HFFc6 (cell line): ENCODE results near the gene TNFSF13. TPM values are rescaled to one million over a fixed set of nuclear protein-coding genes. Genes with fewer than 3 reads are reported as not detected.

Source experiments
- DNase-seq: peaks from one replicate; pipeline ENCODE4 v3.0.0-alpha.2; 2018
- H3K27ac Mint-ChIP-seq: 2 replicates; pipeline ENCODE4 v1.8.0; 2020; ENCODE audit warnings: mild to moderate bottlenecking, mixed read lengths
- H3K27me3 Mint-ChIP-seq: 2 replicates; pipeline ENCODE4 v1.8.0; 2021; ENCODE audit warnings: mild to moderate bottlenecking, moderate library complexity, mixed read lengths; ENCODE audit not compliant: insufficient read depth
- H3K36me3 Mint-ChIP-seq: 2 replicates; pipeline ENCODE4 v1.8.0; 2021; ENCODE audit warnings: low read depth, mixed read lengths
- H3K4me1 Mint-ChIP-seq: 2 replicates; pipeline ENCODE4 v1.8.0; 2020; ENCODE audit warnings: low read depth, mixed read lengths
- H3K4me3 Mint-ChIP-seq: 2 replicates; pipeline ENCODE4 v1.8.0; 2020; ENCODE audit warnings: mild to moderate bottlenecking, moderate library complexity, mixed read lengths
- H3K9me3 Mint-ChIP-seq: 2 replicates; pipeline ENCODE4 v1.8.0; 2020; ENCODE audit warnings: mild to moderate bottlenecking, mixed read lengths
- total RNA-seq, 6 experiments: library from RNA; stranded (reverse); fragmentation: NEBNext Ultra II Directional; extraction: Animal tissue kit (Norgen Biotek cat#: 25700); gene quantifications; 2 replicates in 1 of 6; 3 replicates in 5 of 6; pipeline ENCODE4 v1.2.3, GENCODE V29; 2021
- TF ChIP-seq, protein P1 (sequence below): fragments of 200-600 bp; sonication (generic); IDR thresholded peaks from 2 replicates; pipeline ENCODE4 v1.5.0; 2021; ENCODE audit warnings: antibody characterized with exemption, mild to moderate bottlenecking

TNFSF13 gene
- total RNA-seq, 6 experiments from 2014 or later, result 1.2 to 2.8 (median 1.5) TPM

- peaks cover 14% of the 10 kb centered on the region for H3K27me3 Mint-ChIP-seq
- no peak overlapping the region for H3K4me3 Mint-ChIP-seq
- no peak for DNase-seq
- H3K9me3 Mint-ChIP-seq, result no peaks in the 10 kb centered on the region
- TF ChIP-seq, protein P1, sequence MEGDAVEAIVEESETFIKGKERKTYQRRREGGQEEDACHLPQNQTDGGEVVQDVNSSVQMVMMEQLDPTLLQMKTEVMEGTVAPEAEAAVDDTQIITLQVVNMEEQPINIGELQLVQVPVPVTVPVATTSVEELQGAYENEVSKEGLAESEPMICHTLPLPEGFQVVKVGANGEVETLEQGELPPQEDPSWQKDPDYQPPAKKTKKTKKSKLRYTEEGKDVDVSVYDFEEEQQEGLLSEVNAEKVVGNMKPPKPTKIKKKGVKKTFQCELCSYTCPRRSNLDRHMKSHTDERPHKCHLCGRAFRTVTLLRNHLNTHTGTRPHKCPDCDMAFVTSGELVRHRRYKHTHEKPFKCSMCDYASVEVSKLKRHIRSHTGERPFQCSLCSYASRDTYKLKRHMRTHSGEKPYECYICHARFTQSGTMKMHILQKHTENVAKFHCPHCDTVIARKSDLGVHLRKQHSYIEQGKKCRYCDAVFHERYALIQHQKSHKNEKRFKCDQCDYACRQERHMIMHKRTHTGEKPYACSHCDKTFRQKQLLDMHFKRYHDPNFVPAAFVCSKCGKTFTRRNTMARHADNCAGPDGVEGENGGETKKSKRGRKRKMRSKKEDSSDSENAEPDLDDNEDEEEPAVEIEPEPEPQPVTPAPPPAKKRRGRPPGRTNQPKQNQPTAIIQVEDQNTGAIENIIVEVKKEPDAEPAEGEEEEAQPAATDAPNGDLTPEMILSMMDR, result no peak
- peaks cover 27% of the 10 kb centered on the region for H3K36me3 Mint-ChIP-seq
- no peak overlapping the region for H3K27ac Mint-ChIP-seq
- H3K4me1 Mint-ChIP-seq, result peaks cover 5% of the 10 kb centered on the region; the same call in 1 of the 2 replicates
These were observed 45.6 kb upstream of the TNFSF13 start for GRCh38 chr17:7512824-7513540.

GRCh38 chr17:7513850-7514419, 44.6 kb upstream of the TNFSF13 start:
- H3K9me3 Mint-ChIP-seq, result no peaks in the 10 kb centered on the region
- H3K36me3 Mint-ChIP-seq, result peaks cover 18% of the 10 kb centered on the region

GRCh38 chr17:7515911-7516610, 42.5 kb upstream of the TNFSF13 start:
- Mint-ChIP-seq H3K27ac (no peak overlapping the region), H3K4me1 (peaks cover 5% of the 10 kb centered on the region; the same call in 1 of the 2 replicates), H3K36me3 (peaks cover 11% of the 10 kb centered on the region), H3K9me3 (no peaks in the 10 kb centered on the region), H3K4me3 (no peak overlapping the region), H3K27me3 (peaks cover 4% of the 10 kb centered on the region; the same call in 1 of the 2 replicates)
- TF ChIP-seq, protein P1, result no peak
- DNase-seq, result no peak

More at GRCh38 chr17:7513850-7514419, 44.6 kb upstream of the TNFSF13 start:
- Mint-ChIP-seq H3K4me1 (peaks cover 5% of the 10 kb centered on the region; the same call in 1 of the 2 replicates), H3K27ac (peak overlapping the region; percentile 31; the same call in 1 of the 2 replicates), H3K27me3 (peaks cover 9% of the 10 kb centered on the region), H3K4me3 (no peak overlapping the region)
- DNase-seq, result no peak
- TF ChIP-seq, protein P1, result no peak

DNA sequence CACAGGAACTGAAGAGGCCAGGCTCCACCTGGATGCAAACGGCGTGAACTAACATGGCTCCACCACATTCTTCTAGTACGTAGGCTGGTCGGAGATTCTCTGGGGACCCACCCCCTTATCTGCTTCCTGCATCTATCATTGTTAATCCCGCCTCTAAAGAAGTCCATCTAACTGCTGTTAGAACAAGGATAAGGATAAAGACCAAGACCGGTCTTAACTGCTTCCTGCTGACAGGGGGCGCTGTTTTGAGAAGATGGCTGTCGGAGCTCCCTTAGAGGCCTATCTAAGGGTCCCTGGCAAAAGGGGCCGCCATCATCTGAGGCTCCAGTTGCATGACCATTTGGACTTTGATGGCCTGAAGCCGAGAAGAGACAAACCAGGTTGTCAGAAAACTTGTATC, 35.5 kb upstream of the TNFSF13 start:
- peak; percentile 4 for DNase-seq
- Mint-ChIP-seq H3K36me3 (peaks cover 8% of the 10 kb centered on the region), H3K4me3 (no peak overlapping the region), H3K9me3 (peaks cover 12% of the 10 kb centered on the region), H3K27ac (no peak overlapping the region), H3K4me1 (no peaks in the 10 kb centered on the region), H3K27me3 (no peaks in the 10 kb centered on the region; the same call in 1 of the 2 replicates)
- TF ChIP-seq, protein P1, result peak; percentile 73

GRCh38 chr17:7528842-7529241, 29.7 kb upstream of the TNFSF13 start:
- Mint-ChIP-seq H3K4me1 (no peaks in the 10 kb centered on the region), H3K27ac (no peak overlapping the region), H3K9me3 (peaks cover 38% of the 10 kb centered on the region), H3K4me3 (no peak overlapping the region), H3K27me3 (peaks cover 6% of the 10 kb centered on the region), H3K36me3 (peaks cover 20% of the 10 kb centered on the region)
- TF ChIP-seq, protein P1, result no peak
- DNase-seq, result no peak
